Stimulated activated CD4-positive, alpha-beta T cell treated with anti-CD3 and anti-CD28 coated beads, TNF-alpha, amount 100 ng/mL, for 48 hours (primary cell): ENCODE data around the gene GPR119.
"Not testable (repeated sequence)": the region's sequence is repeated elsewhere in the genome, so short reads cannot be mapped to it uniquely, and the experiment has no call there.

Experiments used
- DNase-seq, 3 donors: peaks; one replicate each; pipeline ENCODE4 v3.0.0-alpha.2; 2020; ENCODE audit warnings: low read depth in 3 of 3

The GPR119 gene

GRCh38 chrX:130385520-130385919 lies at the start of gene GPR119:
GPR119 (minus strand) TSS chrX:130385674; CDS start chrX:130385447, 227 bp downstream.
- DNase-seq: no peak

GRCh38 chrX:130429236-130429635 lies 43.8 kb upstream of the GPR119 start:
- DNase-seq: not testable (repeated sequence)

- DNase-seq: no peak
Observed at GRCh38 chrX:130426531-130426930, 41.1 kb upstream of the GPR119 start.

DNA sequence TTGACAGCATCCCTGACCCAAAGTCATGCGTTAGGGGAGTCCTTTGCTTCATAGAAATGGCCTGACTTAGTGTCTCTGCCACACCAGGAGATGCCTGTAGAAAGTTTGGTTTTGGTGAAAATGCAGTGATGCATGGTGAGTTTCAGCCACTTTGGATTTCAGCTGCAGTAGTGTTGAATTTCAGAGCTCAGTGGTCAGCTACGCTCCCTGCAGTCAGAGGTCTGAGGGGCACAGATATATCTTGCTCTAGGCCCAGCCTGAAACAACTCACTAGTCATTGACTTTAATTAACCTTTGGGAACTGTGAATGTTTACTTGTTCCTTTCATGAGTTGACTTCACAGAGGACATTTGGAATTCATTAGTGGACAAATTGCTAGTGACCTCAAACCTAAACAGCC lies 33.8 kb upstream of the GPR119 start:
- no peak for DNase-seq

- no peak for DNase-seq
Observed at GRCh38 chrX:130418740-130419139, 33.3 kb upstream of the GPR119 start.

DNA sequence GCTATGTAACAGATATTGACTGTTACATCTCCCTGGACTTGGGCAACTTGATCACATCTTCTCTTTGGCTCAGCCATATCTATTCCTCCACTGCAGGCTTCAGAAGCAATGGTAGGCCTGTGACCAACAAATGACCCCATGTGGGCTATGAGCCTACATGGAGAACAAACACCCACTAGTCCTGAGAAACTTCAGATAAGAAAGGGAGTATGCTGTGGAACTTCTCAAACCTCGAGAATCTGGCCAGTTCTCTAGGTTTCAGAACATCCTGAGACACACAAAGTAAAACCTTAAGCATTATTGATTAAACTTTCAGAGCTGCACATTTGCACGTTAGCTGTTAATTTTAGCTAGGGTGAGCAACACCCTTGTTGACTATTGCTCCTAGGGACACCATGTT lies 32.6 kb upstream of the GPR119 start:
- no peak for DNase-seq

DNA sequence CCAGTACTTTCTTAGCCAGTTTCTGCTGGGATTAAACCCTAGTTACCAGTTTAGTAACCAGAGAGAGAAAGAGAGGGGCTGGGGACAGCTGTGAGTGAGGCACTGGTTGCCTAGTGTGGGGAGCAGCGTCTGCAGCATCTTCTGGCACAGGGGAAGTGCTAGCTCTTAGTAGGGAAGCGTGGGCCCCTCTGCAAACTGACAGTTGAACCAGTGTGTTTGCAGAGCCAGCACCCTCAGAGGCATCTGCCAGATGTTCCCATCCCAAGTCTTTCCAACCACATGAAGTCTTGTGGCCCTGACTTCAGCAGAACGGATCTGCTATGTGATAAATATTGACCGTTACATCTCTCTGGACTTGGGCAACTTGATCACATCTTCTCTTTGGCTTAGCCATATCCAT lies 31.3 kb upstream of the GPR119 start:
- DNase-seq: no peak

- no peak for DNase-seq
Observed at GRCh38 chrX:130415201-130415600, 29.7 kb upstream of the GPR119 start.

DNA sequence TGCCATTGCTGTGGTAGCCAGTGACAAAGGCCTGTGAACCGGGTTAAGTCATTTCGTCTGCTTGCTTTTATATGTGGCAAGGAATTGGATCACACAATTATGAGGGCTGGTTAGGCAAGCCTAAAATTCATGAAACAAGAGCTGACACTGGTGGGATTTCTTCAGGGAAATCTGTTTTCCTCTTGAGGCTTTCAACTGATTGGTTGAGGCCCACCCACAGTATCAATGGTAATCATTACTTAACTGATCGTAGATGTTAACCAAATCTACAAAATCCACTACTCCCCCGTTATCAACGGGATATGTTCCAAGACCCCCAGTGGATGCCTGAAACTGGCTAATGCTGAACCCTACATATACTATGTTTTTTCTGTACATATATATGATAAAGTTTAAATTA lies 29.3 kb upstream of the GPR119 start:
- no peak for DNase-seq

GRCh38 chrX:130413415-130413814 lies 27.9 kb upstream of the GPR119 start:
- no peak for DNase-seq

- DNase-seq: no peak
Observed at GRCh38 chrX:130402208-130402684, 16.8 kb upstream of the GPR119 start.

- DNase-seq: peak; percentile 21 to 50 (median 34)
Observed at GRCh38 chrX:130401415-130402207, 16.1 kb upstream of the GPR119 start, which contains the start of gene RBMX2. RBMX2 (plus strand) TSS chrX:130401987; CDS start chrX:130402033, 46 bp downstream.

GRCh38 chrX:130395341-130395740 lies 9.9 kb upstream of the GPR119 start:
- no peak for DNase-seq

- no peak for DNase-seq
Observed at GRCh38 chrX:130393451-130394074, 8.1 kb upstream of the GPR119 start.

- DNase-seq: no peak
Observed at GRCh38 chrX:130386408-130386808, 934 bp upstream of the GPR119 start.

DNA sequence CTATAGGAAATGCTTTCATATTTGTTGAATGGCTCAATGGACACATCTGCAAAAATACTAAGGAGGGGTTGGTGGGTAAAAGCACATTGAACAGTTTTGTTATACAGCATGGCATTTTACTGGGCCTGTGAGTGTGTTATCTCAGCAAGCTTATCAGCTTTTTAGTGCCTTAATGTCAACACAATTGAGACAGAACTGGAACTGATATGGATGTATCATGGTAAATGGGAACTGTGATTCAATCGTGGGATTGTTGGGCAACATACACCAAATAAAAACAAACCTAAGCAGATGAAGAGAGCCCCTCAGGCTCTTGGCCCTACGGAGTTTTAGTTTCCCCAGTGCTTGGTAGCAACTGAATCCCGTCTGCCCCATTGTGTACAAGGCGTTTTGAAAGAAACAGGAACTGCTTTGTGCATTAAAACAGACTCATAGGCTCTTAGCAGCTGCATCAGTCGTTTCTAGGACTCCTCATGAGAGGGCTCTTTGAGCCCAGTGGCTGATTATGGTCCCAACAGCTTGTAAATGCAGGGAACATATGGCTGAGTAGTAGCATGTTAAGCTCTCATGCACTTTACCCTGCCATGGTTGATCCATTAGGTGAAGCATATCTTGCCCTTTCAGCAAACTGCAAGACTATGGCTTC lies 7.3 kb downstream of the GPR119 start:
- no peak for DNase-seq

GRCh38 chrX:130376077-130376476 lies 9.4 kb downstream of the GPR119 start:
- DNase-seq: no peak

GRCh38 chrX:130352050-130352449 lies 33.4 kb downstream of the GPR119 start:
- DNase-seq: not testable (repeated sequence)

DNA sequence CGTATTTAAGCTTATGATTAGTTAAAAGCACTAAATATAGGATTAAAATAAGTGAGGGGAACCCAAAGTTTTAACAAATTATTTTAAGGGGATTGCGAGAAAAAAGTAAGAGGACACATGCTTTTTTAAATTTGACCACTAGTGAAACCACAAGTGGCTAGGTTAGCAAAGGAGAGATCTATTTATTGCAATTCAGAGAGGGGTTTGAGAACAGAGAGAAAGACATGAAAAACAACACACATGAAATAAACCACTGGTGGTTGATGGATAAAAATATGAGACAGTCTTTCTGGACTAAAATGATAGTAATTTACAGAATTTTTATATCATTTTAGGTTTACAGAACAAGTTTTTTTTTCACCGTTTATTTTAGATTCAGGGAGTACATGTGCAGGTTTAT lies 33.9 kb downstream of the GPR119 start:
- no peak for DNase-seq

GRCh38 chrX:130347321-130347720 lies 38.2 kb downstream of the GPR119 start:
- DNase-seq: no peak

DNA sequence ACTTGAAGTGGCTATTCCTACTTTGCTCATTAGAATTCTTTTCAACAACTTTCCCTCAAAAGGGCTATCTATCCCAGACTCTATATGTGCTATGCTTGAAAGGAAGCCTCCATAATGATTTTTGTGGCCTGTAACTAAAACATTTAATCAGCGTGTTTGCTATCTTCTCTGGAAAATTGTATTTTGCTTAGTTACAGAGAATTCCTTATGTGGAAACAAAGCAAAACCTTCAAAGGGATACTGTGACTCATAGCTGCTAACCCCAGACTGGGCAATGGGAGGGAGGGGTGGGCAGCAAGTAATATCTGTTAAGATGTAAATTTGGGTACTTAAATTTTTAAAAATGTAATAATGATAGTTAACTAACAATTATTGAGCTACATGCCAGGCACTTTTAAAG lies 42.1 kb downstream of the GPR119 start:
- no peak for DNase-seq

DNA sequence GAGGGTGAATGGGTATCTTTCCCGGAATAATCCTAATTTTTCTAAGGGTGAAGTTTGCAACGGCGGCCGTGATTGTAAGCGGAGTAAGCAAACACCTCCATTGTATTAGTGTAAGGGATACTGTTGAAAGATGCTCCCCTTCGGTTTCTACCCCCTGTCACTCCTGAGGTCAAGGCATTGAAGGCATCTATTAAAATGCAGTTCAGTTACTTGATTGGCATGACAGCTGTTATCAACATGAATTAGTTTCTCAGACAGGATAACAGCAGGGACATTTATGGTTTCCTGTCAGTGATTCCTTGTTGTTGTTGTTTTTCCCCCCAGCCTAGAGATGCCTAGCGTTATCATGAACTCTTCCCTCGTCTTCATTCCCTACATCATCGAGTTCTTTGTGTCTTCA lies 45.2 kb downstream of the GPR119 start:
- no peak for DNase-seq
